ENCODE measurements around the gene VPS39. TPM values are rescaled to one million over a fixed set of nuclear protein-coding genes. Genes with fewer than 3 reads are reported as not detected.

VPS39 gene
- total and polyA plus RNA-seq, 2 of the 13 experiments (the other 11 are each of a cell fraction or from before 2014, with no cell fraction given), result 22.9 to 32.0 TPM

- TF ChIP-seq PLSCR1 (CRISPR knock-in tag; IDR thresholded peaks at IDR 0.05; ENCODE audit: borderline replicate concordance) (no peak), ZNF296 (CRISPR knock-in tag; conservative IDR thresholded peaks at IDR 0.05) (no peak), ZNF34 (CRISPR knock-in tag; IDR thresholded peaks at IDR 0.05; ENCODE audit: borderline replicate concordance) (no peak), ZNF556 (CRISPR knock-in tag; IDR thresholded peaks at IDR 0.05; ENCODE audit: borderline replicate concordance) (peak; percentile 92), ZNF703 (CRISPR knock-in tag; IDR thresholded peaks at IDR 0.05; ENCODE audit: borderline replicate concordance) (no peak), SRF (IDR thresholded peaks at IDR 0.05; ENCODE audit: low read depth, low read length) (no peak), MXI1 (IDR thresholded peaks at IDR 0.05; ENCODE audit: borderline replicate concordance, low read depth, low read length) (peak; percentile 38; the same call in 1 of the 3 replicates), ZNF772 (CRISPR knock-in tag; IDR thresholded peaks at IDR 0.05) (peak; percentile 74; the same call in 1 of the 2 replicates), HMG20A (CRISPR knock-in tag; IDR thresholded peaks at IDR 0.05; ENCODE audit: borderline replicate concordance) (peak; percentile 33; the same call in 1 of the 2 replicates), ZNF44 (CRISPR knock-in tag; IDR thresholded peaks at IDR 0.05) (no peak), CREB1 (IDR thresholded peaks at IDR 0.05) (no peak), CREB1 (CRISPR knock-in tag; IDR thresholded peaks at IDR 0.05) (peak; percentile 58; the same call in 1 of the 2 replicates), EHMT2 (IDR thresholded peaks at IDR 0.05; ENCODE audit: borderline replicate concordance, low read depth, low read length) (no peak), SMARCE1 (IDR thresholded peaks at IDR 0.05; ENCODE audit: borderline replicate concordance) (no peak), NFIC (IDR thresholded peaks at IDR 0.05; ENCODE audit: low read length) (peak; percentile 70), GABPB1 (CRISPR knock-in tag; IDR thresholded peaks at IDR 0.05) (0 out of 2 replicates have a peak, but pooled peaks have one; percentile 11), GATAD2A (CRISPR knock-in tag; IDR thresholded peaks at IDR 0.05) (peak; percentile 91), ZNF30 (CRISPR knock-in tag; IDR thresholded peaks at IDR 0.05) (no peak), CBX5 (CRISPR knock-in tag; IDR thresholded peaks at IDR 0.05; ENCODE audit: borderline replicate concordance) (peak; percentile 100), RARA (CRISPR knock-in tag; IDR thresholded peaks at IDR 0.05) (peak; percentile 92), ESRRA (CRISPR knock-in tag; IDR thresholded peaks at IDR 0.05; ENCODE audit: low read depth) (peak; percentile 88), ZNF614 (CRISPR knock-in tag; IDR thresholded peaks at IDR 0.05; ENCODE audit: borderline replicate concordance) (peak; percentile 100), ZNF343 (CRISPR knock-in tag; IDR thresholded peaks at IDR 0.05) (peak; percentile 64; the same call in 1 of the 2 replicates), NFKB2 (CRISPR knock-in tag; IDR thresholded peaks at IDR 0.05; ENCODE audit: borderline replicate concordance) (no peak), E2F2 (CRISPR knock-in tag; IDR thresholded peaks at IDR 0.05; ENCODE audit: borderline replicate concordance) (no peak)
- TF ChIP-seq, protein P1, sequence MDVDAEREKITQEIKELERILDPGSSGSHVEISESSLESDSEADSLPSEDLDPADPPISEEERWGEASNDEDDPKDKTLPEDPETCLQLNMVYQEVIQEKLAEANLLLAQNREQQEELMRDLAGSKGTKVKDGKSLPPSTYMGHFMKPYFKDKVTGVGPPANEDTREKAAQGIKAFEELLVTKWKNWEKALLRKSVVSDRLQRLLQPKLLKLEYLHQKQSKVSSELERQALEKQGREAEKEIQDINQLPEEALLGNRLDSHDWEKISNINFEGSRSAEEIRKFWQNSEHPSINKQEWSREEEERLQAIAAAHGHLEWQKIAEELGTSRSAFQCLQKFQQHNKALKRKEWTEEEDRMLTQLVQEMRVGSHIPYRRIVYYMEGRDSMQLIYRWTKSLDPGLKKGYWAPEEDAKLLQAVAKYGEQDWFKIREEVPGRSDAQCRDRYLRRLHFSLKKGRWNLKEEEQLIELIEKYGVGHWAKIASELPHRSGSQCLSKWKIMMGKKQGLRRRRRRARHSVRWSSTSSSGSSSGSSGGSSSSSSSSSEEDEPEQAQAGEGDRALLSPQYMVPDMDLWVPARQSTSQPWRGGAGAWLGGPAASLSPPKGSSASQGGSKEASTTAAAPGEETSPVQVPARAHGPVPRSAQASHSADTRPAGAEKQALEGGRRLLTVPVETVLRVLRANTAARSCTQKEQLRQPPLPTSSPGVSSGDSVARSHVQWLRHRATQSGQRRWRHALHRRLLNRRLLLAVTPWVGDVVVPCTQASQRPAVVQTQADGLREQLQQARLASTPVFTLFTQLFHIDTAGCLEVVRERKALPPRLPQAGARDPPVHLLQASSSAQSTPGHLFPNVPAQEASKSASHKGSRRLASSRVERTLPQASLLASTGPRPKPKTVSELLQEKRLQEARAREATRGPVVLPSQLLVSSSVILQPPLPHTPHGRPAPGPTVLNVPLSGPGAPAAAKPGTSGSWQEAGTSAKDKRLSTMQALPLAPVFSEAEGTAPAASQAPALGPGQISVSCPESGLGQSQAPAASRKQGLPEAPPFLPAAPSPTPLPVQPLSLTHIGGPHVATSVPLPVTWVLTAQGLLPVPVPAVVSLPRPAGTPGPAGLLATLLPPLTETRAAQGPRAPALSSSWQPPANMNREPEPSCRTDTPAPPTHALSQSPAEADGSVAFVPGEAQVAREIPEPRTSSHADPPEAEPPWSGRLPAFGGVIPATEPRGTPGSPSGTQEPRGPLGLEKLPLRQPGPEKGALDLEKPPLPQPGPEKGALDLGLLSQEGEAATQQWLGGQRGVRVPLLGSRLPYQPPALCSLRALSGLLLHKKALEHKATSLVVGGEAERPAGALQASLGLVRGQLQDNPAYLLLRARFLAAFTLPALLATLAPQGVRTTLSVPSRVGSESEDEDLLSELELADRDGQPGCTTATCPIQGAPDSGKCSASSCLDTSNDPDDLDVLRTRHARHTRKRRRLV (CRISPR knock-in tag; IDR thresholded peaks at IDR 0.05), result no peak
Measured at GRCh38 chr15:42138968-42139386, 69.1 kb downstream of the VPS39 start (continued).

All from HepG2 (cell line).